GM12801 (cell line): ENCODE measurements around the gene GUF1.

ENCODE experiments used
- CTCF ChIP-seq: IDR thresholded peaks from one replicate; pipeline ENCODE4 v1.5.1; 2011; ENCODE audit warnings: control low read depth; ENCODE audit not compliant: insufficient read length; ENCODE audit errors: extremely low read depth

The GUF1 gene

GRCh38 chr4:44713125-44713524 lies 34.9 kb downstream of the GUF1 start:
- no peak for TF ChIP-seq CTCF

GRCh38 chr4:44716597-44716996 lies 38.4 kb downstream of the GUF1 start:
- TF ChIP-seq CTCF = no peak

GRCh38 chr4:44720371-44720770 lies 42.2 kb downstream of the GUF1 start:
- TF ChIP-seq CTCF = no peak

- no peak for TF ChIP-seq CTCF
Measured at GRCh38 chr4:44722001-44722400, 43.8 kb downstream of the GUF1 start.

- TF ChIP-seq CTCF = no peak
Measured at GRCh38 chr4:44725166-44725565, 46.9 kb downstream of the GUF1 start.

GRCh38 chr4:44725726-44726037 lies 47.5 kb downstream of the GUF1 start:
- TF ChIP-seq CTCF = no peak

GRCh38 chr4:44726038-44726871 lies 48.0 kb downstream of the GUF1 start, which contains the start of gene GNPDA2:
Gene GNPDA2 (minus strand): TSS chr4:44726556. CDS start chr4:44722207, 4,349 bp downstream.
- TF ChIP-seq CTCF = no peak
